Panc1 (cell line): ENCODE measurements around the gene DIDO1. TPM values are rescaled to one million over a fixed set of nuclear protein-coding genes. Genes with fewer than 3 reads are reported as not detected.

Source experiments
- ATAC-seq: fragments of 200-7000 bp; cut with Tn5 transposase; 2 replicates; pipeline ENCODE4 v1.9.1; 2020; ENCODE audit warnings: mild to moderate bottlenecking, moderate library complexity
- BruUV-seq: library from RNA; stranded (reverse); fragments of 400-500 nt; replicated peaks from 2 replicates; lab custom pipeline; 2021; lab: Mats Ljungman, UMichigan
- CTCF ChIA-PET: fragments of 300-600 bp; sonication (Branson Sonifier 250); formaldehyde crosslinking; loops from one replicate; lab custom pipeline; 2022; ENCODE audit warnings: antibody characterized with exemption; lab: Charles Lee
- POLR2A ChIA-PET: fragments of 300-600 bp; sonication (Branson Sonifier 250); formaldehyde crosslinking; loops from one replicate; lab custom pipeline; 2022; ENCODE audit warnings: antibody characterized with exemption; lab: Charles Lee
- DNase-seq: peaks from one replicate; pipeline ENCODE4 v3.0.0-alpha.2; 2010; ENCODE audit warnings: low read depth, low spot score
- H3K27ac ChIP-seq: 2 replicates; pipeline ENCODE4 v1.5.1; 2011; ENCODE audit warnings: mild to moderate bottlenecking, low read length, inconsistent platforms
- H3K27me3 ChIP-seq: fragments of 200-500 bp; sonication (Bioruptor generic); 2 replicates; pipeline ENCODE4 v1.6.0; 2014; ENCODE audit warnings: low read length, inconsistent platforms; ENCODE audit not compliant: control insufficient read depth, insufficient read depth
- H3K36me3 ChIP-seq: fragments of 200-500 bp; sonication (Bioruptor generic); 2 replicates; pipeline ENCODE4 v1.5.1; 2014; ENCODE audit warnings: inconsistent platforms, mild to moderate bottlenecking, low read length, moderate library complexity; ENCODE audit not compliant: control insufficient read depth, insufficient read depth
- H3K4me1 ChIP-seq: 2 replicates; pipeline ENCODE4 v1.5.1; 2011; ENCODE audit warnings: inconsistent platforms, mild to moderate bottlenecking, low read length, moderate library complexity; ENCODE audit not compliant: control insufficient read depth, insufficient read depth
- H3K4me3 ChIP-seq, 2 experiments: 2 replicates each; pipeline ENCODE4 v1.5.1; 2011 to 2012; ENCODE audit warnings: low read depth in 2 of 2, low read length in 2 of 2, mild to moderate bottlenecking in 2 of 2, inconsistent platforms in 1 of 2, moderate library complexity in 1 of 2
- H3K9me3 ChIP-seq: fragments of 200-500 bp; sonication (Bioruptor generic); 2 replicates; pipeline ENCODE4 v1.5.1; 2014; ENCODE audit warnings: low read depth, mild to moderate bottlenecking, inconsistent platforms, low read length, moderate library complexity; ENCODE audit not compliant: control insufficient read depth, insufficient read depth
- POLR2AphosphoS5 ChIP-seq: IDR thresholded peaks from 2 replicates; pipeline ENCODE4 v1.6.1; 2012; ENCODE audit warnings: mild to moderate bottlenecking, low read depth, low read length, moderate library complexity
- SIN3A ChIP-seq: IDR thresholded peaks from 2 replicates; pipeline ENCODE4 v1.6.1; 2012; ENCODE audit warnings: low read depth, mild to moderate bottlenecking, low read length, moderate library complexity, borderline replicate concordance; ENCODE audit not compliant: insufficient read depth
- TCF7L2 ChIP-seq: IDR thresholded peaks from 2 replicates; pipeline ENCODE4 v1.6.1; 2011; ENCODE audit warnings: mild to moderate bottlenecking, low read depth, low read length, inconsistent platforms
- in situ Hi-C: cut with HindIII; loops from 2 replicates; pipeline ENCODE4 v1.10.0; 2016; ENCODE audit warnings: low sequenced_read_pairs, low pct_unique_long_range_greater_than_20kb
- intact Hi-C: fragments of 100-400 bp; cut with micrococcal nuclease; formaldehyde crosslinking; loops from one replicate; pipeline ENCODE4 v1.10.0; 2022; ENCODE audit not compliant: unreplicated experiment
- total RNA-seq: library from RNA; stranded (reverse); gene quantifications from one replicate; pipeline ENCODE4 v1.2.1, GENCODE V29; 2021; ENCODE audit not compliant: unreplicated experiment
- TF ChIP-seq, protein P1 (sequence below): fragments of 450-650 bp; IDR thresholded peaks from 2 replicates; pipeline ENCODE4 v1.5.1; 2017; ENCODE audit warnings: mild to moderate bottlenecking
- TF ChIP-seq, protein P2 (sequence below), 2 experiments: IDR thresholded peaks; 2 replicates each; pipeline ENCODE4 v1.6.1; 2011 to 2012; ENCODE audit warnings: low read depth in 2 of 2, control low read depth in 1 of 2, low read length in 1 of 2, mild to moderate bottlenecking in 1 of 2, moderate library complexity in 1 of 2; ENCODE audit not compliant: insufficient read depth in 1 of 2

DIDO1 gene
- total RNA-seq, 1 experiment from 2014 or later: 57.3 TPM

DNA sequence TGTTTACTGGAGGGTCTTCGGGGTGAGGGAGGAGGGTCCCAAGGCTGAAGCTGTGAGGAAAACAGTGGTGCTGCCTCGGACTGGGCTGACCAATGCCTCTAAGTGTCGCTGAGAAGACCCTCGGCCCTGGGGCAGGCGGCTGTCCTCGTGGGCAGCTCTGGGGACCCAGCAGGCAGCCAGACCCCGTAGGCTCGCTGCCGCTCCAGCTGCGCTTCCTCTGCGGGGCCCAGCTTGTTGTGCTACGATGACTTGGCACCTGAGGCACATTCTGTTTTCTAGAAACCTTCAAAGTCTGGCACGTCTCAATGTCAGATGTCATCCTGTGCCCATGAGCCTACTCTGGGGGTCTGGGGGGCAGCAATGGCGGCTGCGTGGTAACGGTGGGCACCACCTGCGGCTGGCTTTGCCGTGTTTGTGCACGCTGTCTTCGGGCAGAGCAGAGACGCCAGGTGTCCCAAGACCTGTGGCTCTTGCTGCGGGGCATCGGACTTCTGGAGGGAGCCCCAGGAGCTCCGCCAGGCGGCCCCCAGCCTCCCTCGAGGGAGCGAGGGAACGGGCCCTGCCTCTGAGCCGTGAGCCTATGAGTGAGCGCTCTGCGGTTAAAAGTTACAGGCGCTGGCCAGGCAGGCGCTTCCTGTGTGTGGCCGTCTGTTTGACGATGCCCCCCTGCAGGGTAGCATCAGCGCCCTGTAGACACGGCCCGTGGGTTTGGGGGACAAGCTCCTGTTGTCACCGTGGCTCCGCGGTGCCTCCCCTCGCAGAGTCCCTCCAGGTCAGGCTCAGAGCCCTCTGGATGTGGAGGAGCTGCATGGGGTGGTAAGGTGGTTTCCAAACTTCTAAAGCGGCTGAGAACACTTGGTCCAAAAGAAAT is 33.0 kb upstream of the DIDO1 start:
- ChIA-PET CTCF (no interaction called here), POLR2A (no interaction called here)
- Histone ChIP-seq H3K27ac (no peak overlapping the region), H3K4me3 (no peak overlapping the region), H3K27me3 (no peaks in the 10 kb centered on the region), H3K36me3 (no peaks in the 10 kb centered on the region), H3K9me3 (no peaks in the 10 kb centered on the region), H3K4me1 (peaks cover 9% of the 10 kb centered on the region; the same call in 1 of the 2 replicates)
- in situ Hi-C loops (no loop called here), intact Hi-C loops (no loop called here)
- no TSS peak for BruUV-seq
- DNase-seq (no peak), ATAC-seq (no peak)
- no peak for TF ChIP-seq POLR2AphosphoS5
- no peak for TF ChIP-seq TCF7L2
- TF ChIP-seq, protein P1, sequence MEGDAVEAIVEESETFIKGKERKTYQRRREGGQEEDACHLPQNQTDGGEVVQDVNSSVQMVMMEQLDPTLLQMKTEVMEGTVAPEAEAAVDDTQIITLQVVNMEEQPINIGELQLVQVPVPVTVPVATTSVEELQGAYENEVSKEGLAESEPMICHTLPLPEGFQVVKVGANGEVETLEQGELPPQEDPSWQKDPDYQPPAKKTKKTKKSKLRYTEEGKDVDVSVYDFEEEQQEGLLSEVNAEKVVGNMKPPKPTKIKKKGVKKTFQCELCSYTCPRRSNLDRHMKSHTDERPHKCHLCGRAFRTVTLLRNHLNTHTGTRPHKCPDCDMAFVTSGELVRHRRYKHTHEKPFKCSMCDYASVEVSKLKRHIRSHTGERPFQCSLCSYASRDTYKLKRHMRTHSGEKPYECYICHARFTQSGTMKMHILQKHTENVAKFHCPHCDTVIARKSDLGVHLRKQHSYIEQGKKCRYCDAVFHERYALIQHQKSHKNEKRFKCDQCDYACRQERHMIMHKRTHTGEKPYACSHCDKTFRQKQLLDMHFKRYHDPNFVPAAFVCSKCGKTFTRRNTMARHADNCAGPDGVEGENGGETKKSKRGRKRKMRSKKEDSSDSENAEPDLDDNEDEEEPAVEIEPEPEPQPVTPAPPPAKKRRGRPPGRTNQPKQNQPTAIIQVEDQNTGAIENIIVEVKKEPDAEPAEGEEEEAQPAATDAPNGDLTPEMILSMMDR: no peak
- no peak for TF ChIP-seq SIN3A
- TF ChIP-seq, protein P2, sequence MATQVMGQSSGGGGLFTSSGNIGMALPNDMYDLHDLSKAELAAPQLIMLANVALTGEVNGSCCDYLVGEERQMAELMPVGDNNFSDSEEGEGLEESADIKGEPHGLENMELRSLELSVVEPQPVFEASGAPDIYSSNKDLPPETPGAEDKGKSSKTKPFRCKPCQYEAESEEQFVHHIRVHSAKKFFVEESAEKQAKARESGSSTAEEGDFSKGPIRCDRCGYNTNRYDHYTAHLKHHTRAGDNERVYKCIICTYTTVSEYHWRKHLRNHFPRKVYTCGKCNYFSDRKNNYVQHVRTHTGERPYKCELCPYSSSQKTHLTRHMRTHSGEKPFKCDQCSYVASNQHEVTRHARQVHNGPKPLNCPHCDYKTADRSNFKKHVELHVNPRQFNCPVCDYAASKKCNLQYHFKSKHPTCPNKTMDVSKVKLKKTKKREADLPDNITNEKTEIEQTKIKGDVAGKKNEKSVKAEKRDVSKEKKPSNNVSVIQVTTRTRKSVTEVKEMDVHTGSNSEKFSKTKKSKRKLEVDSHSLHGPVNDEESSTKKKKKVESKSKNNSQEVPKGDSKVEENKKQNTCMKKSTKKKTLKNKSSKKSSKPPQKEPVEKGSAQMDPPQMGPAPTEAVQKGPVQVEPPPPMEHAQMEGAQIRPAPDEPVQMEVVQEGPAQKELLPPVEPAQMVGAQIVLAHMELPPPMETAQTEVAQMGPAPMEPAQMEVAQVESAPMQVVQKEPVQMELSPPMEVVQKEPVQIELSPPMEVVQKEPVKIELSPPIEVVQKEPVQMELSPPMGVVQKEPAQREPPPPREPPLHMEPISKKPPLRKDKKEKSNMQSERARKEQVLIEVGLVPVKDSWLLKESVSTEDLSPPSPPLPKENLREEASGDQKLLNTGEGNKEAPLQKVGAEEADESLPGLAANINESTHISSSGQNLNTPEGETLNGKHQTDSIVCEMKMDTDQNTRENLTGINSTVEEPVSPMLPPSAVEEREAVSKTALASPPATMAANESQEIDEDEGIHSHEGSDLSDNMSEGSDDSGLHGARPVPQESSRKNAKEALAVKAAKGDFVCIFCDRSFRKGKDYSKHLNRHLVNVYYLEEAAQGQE (IDR thresholded peaks at IDR 0.05; ENCODE audit: insufficient read depth in 1 of 2, low read depth in 2 of 2, low read length in 1 of 2): no peak

DNA sequence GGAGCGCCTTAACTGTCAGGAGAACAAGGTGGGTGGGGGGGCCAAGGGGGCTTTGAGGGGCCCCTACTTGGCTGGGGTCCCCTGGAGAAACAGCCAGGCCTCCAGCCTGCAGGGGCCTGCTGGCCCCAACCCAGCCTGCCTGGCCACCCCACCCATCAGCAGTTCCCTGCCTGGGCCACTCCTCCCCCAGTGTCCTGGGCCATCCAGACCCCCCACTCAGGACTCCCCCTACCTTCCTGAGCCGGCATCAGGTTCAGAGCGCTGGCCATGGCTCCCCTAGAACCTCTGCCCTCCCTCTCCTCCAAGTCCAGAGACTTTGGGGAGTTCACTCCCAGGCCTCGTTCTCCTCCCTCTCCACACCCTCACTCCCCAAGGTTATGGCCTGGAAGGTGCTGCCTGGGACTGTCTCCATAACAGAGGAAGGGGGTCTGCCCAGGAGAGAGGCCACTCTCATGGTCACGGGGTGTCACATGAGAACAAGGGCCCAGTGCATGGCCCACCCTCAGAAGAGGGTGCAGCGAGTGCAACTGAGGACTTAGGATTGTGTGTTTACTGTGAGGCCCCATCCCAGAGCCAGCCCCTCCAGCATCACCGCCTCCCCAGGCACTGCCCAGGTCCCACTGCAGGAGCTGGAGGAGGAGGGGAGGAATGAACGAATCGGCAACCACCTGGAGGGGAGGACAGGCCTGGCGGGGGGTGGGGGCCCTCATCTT is 32.2 kb upstream of the DIDO1 start:
- no peak for TF ChIP-seq SIN3A
- ChIA-PET CTCF (no interaction called here), POLR2A (no interaction called here)
- BruUV-seq: no TSS peak
- Histone ChIP-seq H3K4me1 (peaks cover 9% of the 10 kb centered on the region; the same call in 1 of the 2 replicates), H3K4me3 (no peak overlapping the region), H3K36me3 (no peaks in the 10 kb centered on the region), H3K27me3 (no peaks in the 10 kb centered on the region), H3K9me3 (no peaks in the 10 kb centered on the region), H3K27ac (no peak overlapping the region)
- in situ Hi-C loops: no loop called here
- DNase-seq (no peak), ATAC-seq (no peak)
- intact Hi-C loops: no loop called here
